Panc1 (cell line): ENCODE measurements around the gene OGA.
A peak's percentile ranks its signal among the peaks of the same experiment; 100 is the strongest.

Source experiments
- CTCF ChIP-seq: fragments of 450-650 bp; IDR thresholded peaks from 2 replicates; pipeline ENCODE4 v1.5.1; 2017; ENCODE audit warnings: mild to moderate bottlenecking
- POLR2AphosphoS5 ChIP-seq: IDR thresholded peaks from 2 replicates; pipeline ENCODE4 v1.6.1; 2012; ENCODE audit warnings: mild to moderate bottlenecking, low read depth, low read length, moderate library complexity
- REST ChIP-seq, 2 experiments: IDR thresholded peaks; 2 replicates each; pipeline ENCODE4 v1.6.1; 2011 to 2012; ENCODE audit warnings: low read depth in 2 of 2, control low read depth in 1 of 2, low read length in 1 of 2, mild to moderate bottlenecking in 1 of 2, moderate library complexity in 1 of 2; ENCODE audit not compliant: insufficient read depth in 1 of 2
- SIN3A ChIP-seq: IDR thresholded peaks from 2 replicates; pipeline ENCODE4 v1.6.1; 2012; ENCODE audit warnings: low read depth, mild to moderate bottlenecking, low read length, moderate library complexity, borderline replicate concordance; ENCODE audit not compliant: insufficient read depth

DNA sequence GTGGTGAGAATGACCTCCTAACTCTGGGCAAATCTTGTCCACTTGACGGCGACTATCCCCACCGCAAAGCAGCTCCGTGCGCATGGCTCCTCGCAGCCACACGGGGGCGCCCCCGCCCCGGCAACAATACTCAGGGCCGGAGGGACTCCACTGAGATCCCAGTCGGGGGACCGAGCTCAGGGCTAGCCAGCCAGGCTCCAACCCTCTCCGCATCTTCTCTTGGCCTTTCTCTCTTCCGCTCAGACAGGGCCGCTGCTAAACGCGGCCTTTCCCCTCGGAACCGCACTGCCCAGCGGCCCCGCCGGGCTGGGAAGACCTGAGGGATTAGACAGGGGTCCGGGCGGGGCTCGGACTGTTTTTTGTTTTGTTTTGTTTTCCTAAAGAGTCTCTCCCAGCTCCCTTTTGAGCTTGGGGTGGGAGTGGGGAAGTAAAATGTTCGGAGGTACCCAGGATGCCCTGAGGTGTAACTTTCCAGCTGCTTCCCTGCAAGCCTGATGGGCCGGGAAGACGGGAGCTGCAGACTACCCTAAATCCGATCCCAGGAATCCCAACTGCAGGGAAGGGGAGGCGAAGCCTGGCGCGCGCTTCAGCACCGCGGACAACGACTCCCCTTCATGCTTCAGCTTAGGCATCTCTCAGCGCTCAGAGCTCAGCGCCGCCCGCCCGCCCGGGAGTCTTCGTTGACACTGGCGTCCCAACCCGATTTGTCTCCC, 22.7 kb upstream of the OGA start:
- peak; percentile 99 for TF ChIP-seq CTCF
- TF ChIP-seq REST (IDR thresholded peaks at IDR 0.05; ENCODE audit: insufficient read depth in 1 of 2, low read depth in 2 of 2, low read length in 1 of 2): peak; percentile 87 to 91
- TF ChIP-seq POLR2AphosphoS5: no peak
- TF ChIP-seq SIN3A: no peak
